Activated CD8-positive, alpha-beta memory T cell treated with anti-CD3 and anti-CD28 coated beads, Interleukin-2, amount 50 U/mL, for 1 hour (primary cell): ENCODE data around the gene EIF4G3.
A peak's percentile ranks its signal among the peaks of the same experiment; 100 is the strongest.
"Not testable (repeated sequence)": the region's sequence is repeated elsewhere in the genome, so short reads cannot be mapped to it uniquely, and the experiment has no call there.

Source experiments
- DNase-seq: peaks from one replicate; pipeline ENCODE4 v3.0.0-alpha.2; 2020; ENCODE audit errors: extremely low read depth

Gene EIF4G3, protein sequence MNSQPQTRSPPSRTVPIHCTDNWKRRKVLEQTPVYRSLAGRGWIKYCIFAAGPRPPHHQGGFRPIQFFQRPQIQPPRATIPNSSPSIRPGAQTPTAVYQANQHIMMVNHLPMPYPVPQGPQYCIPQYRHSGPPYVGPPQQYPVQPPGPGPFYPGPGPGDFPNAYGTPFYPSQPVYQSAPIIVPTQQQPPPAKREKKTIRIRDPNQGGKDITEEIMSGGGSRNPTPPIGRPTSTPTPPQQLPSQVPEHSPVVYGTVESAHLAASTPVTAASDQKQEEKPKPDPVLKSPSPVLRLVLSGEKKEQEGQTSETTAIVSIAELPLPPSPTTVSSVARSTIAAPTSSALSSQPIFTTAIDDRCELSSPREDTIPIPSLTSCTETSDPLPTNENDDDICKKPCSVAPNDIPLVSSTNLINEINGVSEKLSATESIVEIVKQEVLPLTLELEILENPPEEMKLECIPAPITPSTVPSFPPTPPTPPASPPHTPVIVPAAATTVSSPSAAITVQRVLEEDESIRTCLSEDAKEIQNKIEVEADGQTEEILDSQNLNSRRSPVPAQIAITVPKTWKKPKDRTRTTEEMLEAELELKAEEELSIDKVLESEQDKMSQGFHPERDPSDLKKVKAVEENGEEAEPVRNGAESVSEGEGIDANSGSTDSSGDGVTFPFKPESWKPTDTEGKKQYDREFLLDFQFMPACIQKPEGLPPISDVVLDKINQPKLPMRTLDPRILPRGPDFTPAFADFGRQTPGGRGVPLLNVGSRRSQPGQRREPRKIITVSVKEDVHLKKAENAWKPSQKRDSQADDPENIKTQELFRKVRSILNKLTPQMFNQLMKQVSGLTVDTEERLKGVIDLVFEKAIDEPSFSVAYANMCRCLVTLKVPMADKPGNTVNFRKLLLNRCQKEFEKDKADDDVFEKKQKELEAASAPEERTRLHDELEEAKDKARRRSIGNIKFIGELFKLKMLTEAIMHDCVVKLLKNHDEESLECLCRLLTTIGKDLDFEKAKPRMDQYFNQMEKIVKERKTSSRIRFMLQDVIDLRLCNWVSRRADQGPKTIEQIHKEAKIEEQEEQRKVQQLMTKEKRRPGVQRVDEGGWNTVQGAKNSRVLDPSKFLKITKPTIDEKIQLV (N-terminal part only)

DNA sequence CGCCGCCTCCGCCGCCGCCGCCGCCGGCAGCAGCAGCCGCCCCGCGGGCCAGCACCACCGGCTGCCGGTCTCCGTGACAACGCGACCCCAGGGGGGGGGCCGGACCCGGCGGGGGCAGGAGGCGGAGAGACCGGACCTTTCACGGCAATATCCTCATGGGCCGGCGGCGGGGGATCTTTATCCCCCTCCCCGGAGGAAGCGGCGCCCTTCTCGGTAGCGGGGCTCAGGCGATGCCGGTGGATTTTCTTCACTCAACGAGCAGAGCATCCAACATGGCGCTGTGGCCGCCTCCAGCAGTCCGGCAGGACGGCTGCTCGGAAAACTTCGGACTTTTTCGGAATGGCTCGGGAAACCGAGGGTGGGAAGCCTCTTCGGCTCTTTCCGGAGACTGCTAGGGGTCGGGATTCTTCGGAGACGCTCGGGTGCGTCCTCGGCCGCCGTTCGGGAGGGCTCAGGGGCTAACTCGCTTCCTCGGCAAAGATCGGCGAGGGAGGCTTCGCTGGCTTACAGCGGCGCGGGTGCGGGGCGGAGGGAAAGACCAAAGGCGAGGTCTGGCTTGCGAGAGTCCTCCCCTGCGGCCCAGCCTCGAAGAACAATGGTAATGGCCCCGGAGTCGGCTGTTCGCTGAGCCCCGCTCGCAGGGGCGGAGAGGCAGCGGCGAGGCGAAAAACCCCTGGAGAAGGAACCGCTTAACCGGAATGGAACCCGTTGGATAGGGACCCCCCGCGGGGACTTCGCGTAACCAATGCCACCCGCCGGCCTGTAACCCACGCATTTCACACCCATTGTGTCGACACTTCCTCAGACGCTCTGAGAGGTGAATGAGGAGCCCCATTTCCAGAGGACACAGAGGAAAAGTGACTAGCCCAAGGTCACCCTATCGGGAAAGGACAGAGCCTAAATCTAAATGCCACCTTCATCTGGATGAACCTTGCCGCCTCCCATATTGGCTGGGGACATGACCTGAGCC lies at the start of gene EIF4G3:
TSS of gene EIF4G3 (minus strand) at position 312 of the 970 bp plus-strand sequence. CDS start 174,155 bp downstream, outside the sequence.
- DNase-seq, result peak; percentile 96

DNA sequence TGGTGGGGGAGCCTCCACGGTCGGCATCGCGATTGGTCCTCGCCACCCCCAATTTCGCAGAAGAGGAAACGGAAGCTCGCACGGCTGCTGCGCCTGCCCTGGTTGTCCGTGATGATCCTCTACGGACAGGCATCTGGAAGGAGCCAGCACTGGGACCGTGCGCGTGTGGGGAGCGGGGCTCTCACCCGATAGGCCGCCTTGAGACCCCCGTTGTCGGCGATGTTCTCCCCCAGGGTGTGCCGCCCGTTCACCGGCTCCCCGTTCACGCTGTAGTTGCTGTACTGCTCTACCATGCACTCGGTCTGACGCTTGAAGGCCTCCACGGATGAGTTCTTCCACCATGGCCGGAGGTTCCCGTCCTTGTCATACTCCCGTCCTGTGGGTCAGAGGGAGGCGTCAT lies 48.4 kb upstream of the EIF4G3 start:
- no peak for DNase-seq

DNA sequence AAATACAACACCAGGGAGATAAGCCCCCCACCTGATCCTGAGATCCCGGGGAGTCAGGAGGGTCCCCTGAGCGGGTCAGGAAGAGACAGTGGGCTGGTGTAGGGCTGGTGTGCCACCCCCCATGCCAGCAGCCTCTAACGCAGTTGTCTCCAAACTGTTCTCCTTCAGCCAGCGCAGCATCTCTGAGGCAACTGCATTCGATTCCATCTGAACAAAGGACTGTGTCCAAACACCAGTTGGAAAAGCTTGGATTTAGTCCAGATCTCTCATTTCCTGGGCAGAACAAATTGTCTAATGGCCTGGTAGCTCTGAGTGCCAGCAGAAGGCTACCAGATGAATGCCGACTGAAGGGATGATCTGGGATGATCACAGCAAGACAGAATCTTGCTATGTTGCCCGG lies 44.1 kb upstream of the EIF4G3 start:
- no peak for DNase-seq

DNA sequence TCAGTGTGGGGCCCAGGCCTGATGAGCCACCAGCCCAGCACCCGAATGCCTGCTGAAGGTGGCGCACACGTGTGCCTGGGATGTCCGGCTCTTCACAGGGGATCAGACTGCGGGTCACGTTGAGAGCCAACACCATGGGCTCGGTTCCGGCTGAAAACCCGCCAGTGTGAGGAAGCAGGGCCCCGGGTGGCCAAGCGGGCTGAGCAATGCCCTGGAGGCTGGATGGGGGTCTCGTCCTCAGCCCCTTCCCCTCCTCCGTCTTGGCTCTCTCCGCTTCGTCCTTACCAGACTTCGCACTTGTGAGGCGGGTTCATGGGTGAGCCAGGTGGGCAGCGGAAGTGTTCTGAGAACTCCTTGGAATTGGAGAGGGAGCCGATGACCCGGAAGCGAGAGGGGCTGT lies 43.0 kb upstream of the EIF4G3 start:
- DNase-seq, result no peak

DNA sequence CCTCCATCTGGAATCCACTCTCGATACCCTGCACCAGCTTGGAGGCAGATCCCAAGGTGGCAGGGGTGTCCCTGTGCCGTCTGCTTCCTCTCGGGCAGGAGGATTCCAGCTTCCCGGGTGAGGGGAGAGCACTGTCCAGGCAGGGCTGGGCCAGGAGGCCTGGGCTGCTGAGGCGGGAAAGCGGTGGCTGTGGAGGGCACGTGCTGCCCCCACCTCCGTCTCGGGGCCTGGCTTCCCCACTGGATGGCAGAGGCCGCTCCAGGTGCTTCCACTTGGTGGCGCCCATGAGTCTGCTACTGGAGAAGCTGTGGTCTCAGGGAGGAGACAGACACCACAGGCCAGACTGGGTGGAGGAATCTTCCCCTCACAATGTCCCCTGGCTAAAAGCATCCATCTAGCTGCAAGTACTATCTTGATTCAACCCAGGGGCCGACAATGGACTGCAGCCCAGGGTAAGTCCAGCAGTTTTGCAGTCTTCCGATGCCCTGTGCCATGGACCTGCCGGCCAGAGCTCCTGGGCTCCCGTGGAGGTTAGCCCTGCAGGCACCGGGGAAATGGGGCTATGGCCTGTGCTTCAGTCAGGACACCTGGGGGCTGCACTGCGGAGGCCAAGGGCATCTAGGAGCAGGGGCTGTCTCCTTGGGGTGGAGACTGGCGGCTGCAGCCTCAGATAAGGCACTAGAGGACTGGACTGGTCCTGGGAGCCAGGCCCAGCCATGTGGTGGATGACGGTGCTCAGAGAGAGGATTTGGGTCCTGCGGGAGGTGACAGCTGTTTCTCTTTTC lies 41.3 kb upstream of the EIF4G3 start:
- no peak for DNase-seq

DNA sequence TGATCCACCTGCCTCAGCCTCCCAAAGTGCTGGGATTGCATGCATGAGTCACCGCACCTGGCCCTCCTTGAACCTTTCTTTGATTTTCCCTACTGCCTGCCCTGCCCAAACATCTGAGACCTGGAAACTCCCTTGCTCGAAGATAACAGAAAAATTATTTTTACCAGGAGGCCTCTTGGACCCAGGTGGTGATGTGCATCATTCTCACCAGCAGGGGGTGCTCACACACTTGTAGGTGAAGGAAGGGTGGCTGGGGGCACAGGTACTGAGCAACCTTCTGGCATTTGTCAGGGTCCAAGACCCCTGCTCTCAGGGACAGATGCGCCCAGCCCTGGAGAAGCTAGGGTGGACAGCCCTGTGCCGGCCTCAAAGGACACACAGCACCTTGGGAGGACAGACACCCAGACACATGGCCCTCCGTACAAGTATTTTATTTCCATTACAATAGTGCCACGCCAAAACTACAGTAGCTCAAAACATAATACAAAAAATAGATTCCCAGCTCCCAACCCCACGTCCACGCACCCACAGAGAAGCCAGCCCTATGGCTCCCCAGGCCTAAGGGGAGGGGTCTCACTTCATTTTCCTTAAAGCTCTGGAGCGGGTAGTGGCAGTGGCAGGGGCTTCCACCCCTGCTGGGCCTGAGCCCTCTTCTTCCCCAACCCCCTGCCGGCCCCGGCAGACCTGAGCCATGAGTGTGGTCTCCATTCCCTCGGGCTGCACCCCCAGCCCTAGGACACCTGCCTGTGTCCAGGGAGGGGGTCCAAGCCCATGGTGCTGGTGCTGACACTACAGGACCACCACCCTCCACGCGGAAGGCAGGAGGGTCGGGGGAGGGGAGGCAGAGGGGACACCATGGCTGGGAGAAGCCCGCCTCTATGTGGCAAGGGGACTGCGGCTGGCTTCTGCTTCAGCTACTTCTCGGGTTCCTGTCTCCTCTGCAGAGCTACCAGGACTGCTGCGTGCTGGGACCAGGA lies 40.4 kb upstream of the EIF4G3 start:
- DNase-seq, result peak; percentile 14

DNA sequence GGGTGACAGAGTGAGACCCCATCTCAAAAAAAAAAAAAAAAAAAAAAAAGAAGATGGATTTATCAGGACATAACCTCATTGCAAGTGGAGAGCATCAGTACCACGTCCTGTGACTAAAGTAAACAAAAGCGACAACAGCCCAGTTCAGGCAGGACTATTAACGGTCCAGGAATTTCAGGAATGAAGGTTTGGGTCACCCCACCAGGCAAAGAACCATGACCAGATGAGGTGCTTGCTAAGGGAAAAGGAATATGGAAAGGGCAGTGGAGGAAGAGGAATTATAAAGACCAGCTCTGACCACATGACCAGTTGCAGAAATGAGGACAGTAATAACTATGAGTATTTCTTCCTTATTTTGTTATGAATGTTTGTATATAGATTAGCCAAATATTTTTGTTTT lies 35.4 kb upstream of the EIF4G3 start:
- DNase-seq, result no peak

DNA sequence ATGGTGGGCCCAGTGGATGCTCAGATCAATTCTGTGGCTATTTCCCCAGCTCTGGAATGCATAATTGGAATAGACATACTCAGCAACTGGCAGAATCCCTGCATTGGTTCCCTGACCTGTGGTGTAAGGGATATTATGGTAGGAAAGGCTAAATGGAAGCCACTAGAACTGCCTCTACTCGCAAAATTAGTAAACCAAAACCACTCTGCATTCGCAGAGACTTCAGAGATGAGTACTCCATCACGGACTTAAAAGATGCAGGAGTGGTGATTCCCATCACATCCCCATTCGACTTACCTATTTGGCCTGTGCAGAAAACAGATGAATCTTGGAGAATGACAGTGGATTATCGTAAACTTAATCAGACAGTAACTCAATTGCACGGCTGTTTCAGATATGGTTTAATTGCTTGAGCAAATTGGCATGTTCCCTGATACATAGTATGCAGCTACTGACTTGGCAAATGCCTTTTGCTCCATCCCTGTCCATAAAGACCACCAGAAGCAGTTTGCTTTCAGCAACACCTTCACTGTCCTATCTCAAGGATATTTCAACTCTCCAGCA lies 31.5 kb upstream of the EIF4G3 start:
- not testable (repeated sequence) for DNase-seq

DNA sequence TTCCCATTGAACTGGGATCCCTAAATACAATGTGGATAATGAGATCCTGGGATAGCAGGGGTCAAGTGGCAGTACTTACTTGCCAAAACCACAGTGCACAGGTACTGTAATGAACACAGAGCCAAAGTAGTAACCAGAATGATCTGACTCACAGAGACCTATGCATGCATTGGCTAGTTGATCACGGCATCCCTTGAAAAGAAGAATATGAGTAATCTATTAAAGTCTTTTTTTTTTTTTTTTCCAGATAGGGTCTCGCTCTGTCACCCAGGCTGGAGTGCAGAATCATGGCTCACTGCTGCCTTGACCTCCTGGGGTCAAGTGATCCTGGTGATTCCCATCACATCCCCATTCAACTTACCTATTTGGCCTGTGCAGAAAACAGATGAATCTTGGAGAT lies 29.4 kb upstream of the EIF4G3 start:
- no peak for DNase-seq

DNA sequence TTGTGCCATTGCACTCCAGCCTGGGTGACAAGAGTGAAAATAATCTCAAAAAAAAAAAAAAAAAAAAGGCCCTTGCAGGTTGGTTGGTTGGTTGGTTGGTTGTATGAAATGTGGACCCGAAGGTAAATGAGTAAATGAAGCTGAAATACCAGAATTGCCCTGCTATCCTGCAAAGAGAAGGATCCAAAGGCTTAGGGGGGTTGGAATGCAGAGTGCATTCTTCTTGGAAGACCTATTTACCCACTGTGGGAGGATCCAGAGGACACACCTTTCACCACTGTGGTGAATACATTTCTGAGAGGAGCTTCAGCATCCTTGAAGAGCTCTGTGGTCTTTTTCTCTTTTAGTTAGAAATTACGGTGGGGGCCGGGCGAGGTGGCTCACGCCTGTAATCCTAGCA lies 28.7 kb upstream of the EIF4G3 start:
- no peak for DNase-seq

DNA sequence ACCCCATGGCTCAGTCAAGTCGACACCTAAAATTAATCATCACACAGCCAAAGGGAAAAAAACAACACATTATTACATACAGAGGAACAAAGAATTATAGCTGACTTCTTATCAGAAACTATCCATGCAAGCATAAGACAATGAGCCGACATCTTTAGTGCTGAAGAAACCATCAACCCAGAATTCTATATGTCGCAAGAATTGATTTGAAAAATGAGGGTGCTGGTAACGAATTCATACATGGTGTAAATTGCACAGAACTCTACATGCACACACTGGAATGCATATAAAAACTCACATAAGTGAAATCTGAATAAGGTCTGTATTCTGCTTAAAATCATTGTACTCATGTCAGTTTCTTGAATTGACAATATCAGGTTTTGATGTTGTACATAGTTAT lies 25.0 kb upstream of the EIF4G3 start:
- no peak for DNase-seq

DNA sequence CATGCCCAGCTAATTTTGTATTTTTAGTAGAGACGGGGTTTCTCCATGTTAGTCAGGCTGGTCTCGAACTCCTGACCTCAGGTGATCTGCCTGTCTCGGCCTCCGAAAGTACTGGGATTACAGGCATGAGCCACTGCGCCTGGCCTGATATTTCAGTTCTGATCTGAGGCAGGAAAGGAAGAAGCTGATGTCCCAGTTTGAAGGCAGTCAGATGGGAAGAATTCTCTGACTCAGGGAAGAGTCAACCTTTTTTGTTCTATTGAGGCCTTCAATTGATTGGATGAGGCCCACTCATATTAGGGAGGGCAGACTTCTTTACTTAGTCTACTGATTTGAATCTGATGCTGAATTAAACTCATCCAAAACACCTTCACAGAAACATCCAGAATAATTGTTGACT lies 24.5 kb upstream of the EIF4G3 start:
- not testable (repeated sequence) for DNase-seq

DNA sequence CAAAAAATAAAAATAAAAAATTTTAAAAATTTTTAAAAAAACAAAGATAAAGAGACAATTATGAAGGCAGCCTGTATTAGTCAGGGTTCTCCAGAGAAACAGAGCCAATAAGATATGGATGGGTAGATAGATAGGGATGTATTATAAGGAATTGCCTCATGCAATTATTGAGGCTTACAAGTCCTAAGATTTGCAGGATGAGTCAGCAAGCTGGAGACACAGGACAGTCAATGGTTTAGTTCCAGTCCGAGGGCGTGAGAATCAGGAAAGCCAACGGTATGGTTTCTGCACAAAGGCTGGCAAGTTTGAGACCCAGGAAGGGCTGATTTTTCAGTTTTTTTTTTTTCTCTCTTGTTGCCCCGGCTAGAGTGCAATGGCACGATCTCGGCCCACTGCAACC lies 24.1 kb upstream of the EIF4G3 start:
- no peak for DNase-seq

DNA sequence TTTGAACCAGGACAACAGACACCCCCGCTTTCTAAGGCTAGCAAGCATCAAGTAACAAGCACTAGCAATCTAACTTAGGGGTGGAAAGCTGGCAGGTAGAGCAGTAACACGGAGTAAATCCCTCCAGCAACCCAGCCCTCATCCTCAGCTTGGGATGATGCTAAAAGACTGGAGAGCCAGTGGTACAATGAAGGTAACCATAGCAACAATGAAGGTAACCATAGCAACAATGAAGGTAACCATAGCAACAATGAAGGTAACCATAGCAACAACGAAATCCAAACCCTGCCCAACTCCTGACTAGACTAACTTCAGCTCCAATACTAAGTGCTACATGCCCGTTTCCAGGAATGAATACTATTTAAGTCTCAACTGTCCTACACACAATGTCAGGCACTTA lies 22.2 kb upstream of the EIF4G3 start:
- no peak for DNase-seq

DNA sequence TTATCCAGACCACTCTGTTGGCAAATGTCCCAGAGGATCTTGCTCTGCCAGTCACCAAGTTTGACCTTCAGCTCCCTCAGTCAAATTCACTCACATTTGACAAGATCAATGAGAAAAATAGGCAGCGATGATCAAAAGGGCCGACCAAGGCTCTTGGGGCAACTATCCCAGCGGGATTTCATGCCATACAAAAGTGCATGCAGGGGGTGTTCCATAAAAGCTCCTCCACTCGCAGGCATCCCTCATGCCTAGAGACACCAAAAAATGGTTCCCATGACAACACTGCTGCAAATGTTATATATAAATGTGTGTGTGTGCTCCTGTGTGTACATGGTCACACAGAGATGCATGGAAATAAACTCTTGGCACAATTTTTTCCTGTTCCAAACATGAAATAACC lies 16.2 kb upstream of the EIF4G3 start:
- DNase-seq, result no peak

DNA sequence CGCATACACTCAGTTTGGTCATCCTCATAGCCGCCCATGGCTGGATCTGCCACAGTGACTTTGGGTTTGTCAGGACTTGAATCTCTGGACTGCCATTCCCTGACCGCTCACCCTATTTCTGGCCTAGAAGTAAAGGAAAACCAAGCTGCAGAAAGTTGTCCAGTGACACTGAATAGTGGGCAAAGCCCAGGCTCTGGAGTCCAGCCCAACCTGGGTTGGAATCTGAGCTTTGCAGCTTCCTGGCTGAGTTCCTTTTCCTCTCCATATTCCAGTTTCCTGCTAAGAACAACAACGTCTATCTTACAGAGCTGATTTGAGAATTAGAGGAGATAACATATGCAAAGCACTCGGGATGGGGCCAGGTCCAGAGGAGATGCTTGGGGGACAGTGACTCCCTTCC lies 15.6 kb upstream of the EIF4G3 start:
- no peak for DNase-seq

DNA sequence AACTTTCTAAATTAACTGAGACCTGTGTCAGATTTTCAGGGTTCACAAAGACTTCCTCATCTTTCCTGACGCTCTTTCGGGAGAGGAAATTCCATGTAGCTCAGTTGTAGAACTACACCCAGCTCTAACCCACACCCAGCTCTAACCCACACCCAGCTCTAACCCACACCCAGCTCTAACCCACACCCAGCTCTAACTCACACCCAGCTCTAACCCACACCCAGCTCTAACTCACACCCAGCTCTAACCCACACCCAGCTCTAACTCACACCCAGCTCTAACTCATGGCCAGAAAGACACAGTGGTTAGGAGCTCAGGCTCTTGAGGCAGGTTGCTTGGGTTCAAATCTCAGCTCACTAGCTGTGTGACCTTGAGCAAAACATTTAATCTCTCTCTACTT lies 14.1 kb upstream of the EIF4G3 start:
- DNase-seq, result not testable (repeated sequence)

DNA sequence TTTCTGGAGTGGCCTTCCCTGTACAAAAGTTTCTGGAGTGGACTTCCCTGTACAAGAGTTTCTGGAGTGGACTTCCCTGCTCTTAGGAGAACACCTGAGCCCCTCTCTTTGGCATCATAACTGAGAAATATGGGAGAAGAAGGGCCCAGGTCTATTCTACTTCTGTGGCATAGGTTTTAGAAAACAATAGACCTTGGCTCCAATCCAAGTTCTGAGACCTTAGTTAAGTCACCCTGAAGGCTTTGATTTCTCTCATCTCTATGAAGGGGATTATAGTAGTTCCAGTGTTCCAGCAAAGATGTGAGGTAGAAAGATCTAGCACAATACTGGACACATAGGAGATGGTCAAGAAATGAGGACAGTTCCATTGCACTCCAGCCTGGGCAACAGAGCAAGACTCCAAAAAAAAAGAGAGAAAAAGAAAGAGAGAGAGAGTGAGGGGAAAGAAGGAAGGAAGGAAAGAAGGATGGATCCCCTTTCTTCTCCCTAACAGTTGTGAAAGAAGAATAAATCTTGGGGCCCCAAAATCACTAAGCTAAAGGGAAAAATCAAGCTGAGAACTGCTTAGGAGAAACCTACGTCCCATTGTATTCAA lies 13.3 kb upstream of the EIF4G3 start:
- no peak for DNase-seq
